HEK293 (cell line): ENCODE results near the gene METTL25B.

Experiments used
- IKZF3 ChIP-seq: fragments of 450-650 bp; IDR thresholded peaks from 2 replicates; pipeline ENCODE4 v1.5.0; 2018; ENCODE audit warnings: missing biosample characterization, mild to moderate bottlenecking, missing genetic modification characterization, moderate library complexity
- KLF8 ChIP-seq: fragments of 450-650 bp; formaldehyde crosslinking; IDR thresholded peaks from 2 replicates; pipeline ENCODE4 v1.5.1; 2016; ENCODE audit warnings: missing biosample characterization, missing genetic modification characterization
- PATZ1 ChIP-seq: fragments of 450-650 bp; formaldehyde crosslinking; IDR thresholded peaks from 2 replicates; pipeline ENCODE4 v1.5.1; 2016; ENCODE audit warnings: missing biosample characterization, missing genetic modification characterization
- TRIM28 ChIP-seq: IDR thresholded peaks from 2 replicates; pipeline ENCODE4 v1.6.1; 2011; ENCODE audit warnings: low read length, control low read depth, borderline replicate concordance
- WT1 ChIP-seq: fragments of 450-650 bp; formaldehyde crosslinking; IDR thresholded peaks from 2 replicates; pipeline ENCODE4 v1.5.1; 2016; ENCODE audit warnings: missing biosample characterization, missing genetic modification characterization
- ZFP3 ChIP-seq: fragments of 450-650 bp; formaldehyde crosslinking; IDR thresholded peaks from 2 replicates; pipeline ENCODE4 v1.5.1; 2016; ENCODE audit warnings: low read depth, missing biosample characterization, missing genetic modification characterization
- ZNF184 ChIP-seq: fragments of 450-650 bp; IDR thresholded peaks from 2 replicates; pipeline ENCODE4 v1.5.1; 2018; ENCODE audit warnings: missing biosample characterization, mild to moderate bottlenecking, missing genetic modification characterization
- ZNF280D ChIP-seq: fragments of 450-650 bp; formaldehyde crosslinking; IDR thresholded peaks from 2 replicates; pipeline ENCODE4 v1.5.1; 2016; ENCODE audit warnings: missing biosample characterization, missing genetic modification characterization
- ZNF416 ChIP-seq: fragments of 450-650 bp; formaldehyde crosslinking; IDR thresholded peaks from 2 replicates; pipeline ENCODE4 v1.5.1; 2016; ENCODE audit warnings: missing biosample characterization, missing genetic modification characterization
- ZNF560 ChIP-seq: fragments of 450-650 bp; formaldehyde crosslinking; IDR thresholded peaks from 2 replicates; pipeline ENCODE4 v1.5.1; 2017; ENCODE audit warnings: missing biosample characterization, missing genetic modification characterization, borderline replicate concordance
- TF ChIP-seq, protein P1 (sequence below): fragments of 450-650 bp; formaldehyde crosslinking; IDR thresholded peaks from 2 replicates; pipeline ENCODE4 v1.5.1; 2016; ENCODE audit warnings: missing biosample characterization, missing genetic modification characterization
- TF ChIP-seq, protein P2 (sequence below): fragments of 450-650 bp; formaldehyde crosslinking; IDR thresholded peaks from 2 replicates; pipeline ENCODE4 v1.5.1; 2016; ENCODE audit warnings: missing biosample characterization, missing genetic modification characterization
- TF ChIP-seq, protein P3 (sequence below): fragments of 450-650 bp; formaldehyde crosslinking; IDR thresholded peaks from 2 replicates; pipeline ENCODE4 v1.5.1; 2016; ENCODE audit warnings: missing biosample characterization, missing genetic modification characterization
- TF ChIP-seq, protein P4 (sequence below): fragments of 450-650 bp; formaldehyde crosslinking; optimal IDR thresholded peaks from 2 replicates; pipeline ENCODE3; 2016; ENCODE audit warnings: missing biosample characterization, mild to moderate bottlenecking, missing genetic modification characterization

DNA sequence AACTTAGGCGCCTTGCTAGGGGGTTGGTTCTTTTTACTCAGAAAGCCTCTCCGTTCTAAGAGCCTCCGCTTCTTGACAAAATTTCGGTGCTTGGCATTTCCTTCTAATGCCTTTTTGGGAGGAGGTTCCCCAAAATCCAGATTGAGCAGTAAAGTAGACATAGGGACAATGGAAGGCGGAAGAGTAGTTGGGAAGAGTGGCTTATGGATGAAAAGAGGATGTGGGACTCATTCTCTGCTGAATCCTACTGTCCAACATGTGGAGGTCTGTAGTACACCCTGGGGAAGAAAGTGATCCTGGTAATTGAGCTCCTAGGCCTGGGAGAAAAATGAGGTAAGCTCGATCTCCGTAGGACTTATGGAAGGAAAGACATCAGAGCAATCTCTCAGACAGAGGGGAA lies 777 bp upstream of the METTL25B start:
- TF ChIP-seq KLF8 (no peak), ZNF560 (tag by site-specific recombination) (no peak), ZFP3 (tag by site-specific recombination) (no peak), PATZ1 (no peak), ZNF416 (no peak), IKZF3 (tag by site-specific recombination) (no peak), ZNF184 (no peak), ZNF280D (tag by site-specific recombination) (no peak), WT1 (no peak), TRIM28 (no peak)
- TF ChIP-seq, protein P1, sequence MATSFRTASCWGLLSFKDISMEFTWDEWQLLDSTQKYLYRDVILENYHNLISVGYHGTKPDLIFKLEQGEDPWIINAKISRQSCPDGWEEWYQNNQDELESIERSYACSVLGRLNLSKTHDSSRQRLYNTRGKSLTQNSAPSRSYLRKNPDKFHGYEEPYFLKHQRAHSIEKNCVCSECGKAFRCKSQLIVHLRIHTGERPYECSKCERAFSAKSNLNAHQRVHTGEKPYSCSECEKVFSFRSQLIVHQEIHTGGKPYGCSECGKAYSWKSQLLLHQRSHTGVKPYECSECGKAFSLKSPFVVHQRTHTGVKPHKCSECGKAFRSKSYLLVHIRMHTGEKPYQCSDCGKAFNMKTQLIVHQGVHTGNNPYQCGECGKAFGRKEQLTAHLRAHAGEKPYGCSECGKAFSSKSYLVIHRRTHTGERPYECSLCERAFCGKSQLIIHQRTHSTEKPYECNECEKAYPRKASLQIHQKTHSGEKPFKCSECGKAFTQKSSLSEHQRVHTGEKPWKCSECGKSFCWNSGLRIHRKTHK (tag by site-specific recombination) = no peak
- TF ChIP-seq, protein P2, sequence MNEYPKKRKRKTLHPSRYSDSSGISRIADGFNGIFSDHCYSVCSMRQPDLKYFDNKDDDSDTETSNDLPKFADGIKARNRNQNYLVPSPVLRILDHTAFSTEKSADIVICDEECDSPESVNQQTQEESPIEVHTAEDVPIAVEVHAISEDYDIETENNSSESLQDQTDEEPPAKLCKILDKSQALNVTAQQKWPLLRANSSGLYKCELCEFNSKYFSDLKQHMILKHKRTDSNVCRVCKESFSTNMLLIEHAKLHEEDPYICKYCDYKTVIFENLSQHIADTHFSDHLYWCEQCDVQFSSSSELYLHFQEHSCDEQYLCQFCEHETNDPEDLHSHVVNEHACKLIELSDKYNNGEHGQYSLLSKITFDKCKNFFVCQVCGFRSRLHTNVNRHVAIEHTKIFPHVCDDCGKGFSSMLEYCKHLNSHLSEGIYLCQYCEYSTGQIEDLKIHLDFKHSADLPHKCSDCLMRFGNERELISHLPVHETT (tag by site-specific recombination) = no peak
- TF ChIP-seq, protein P3, sequence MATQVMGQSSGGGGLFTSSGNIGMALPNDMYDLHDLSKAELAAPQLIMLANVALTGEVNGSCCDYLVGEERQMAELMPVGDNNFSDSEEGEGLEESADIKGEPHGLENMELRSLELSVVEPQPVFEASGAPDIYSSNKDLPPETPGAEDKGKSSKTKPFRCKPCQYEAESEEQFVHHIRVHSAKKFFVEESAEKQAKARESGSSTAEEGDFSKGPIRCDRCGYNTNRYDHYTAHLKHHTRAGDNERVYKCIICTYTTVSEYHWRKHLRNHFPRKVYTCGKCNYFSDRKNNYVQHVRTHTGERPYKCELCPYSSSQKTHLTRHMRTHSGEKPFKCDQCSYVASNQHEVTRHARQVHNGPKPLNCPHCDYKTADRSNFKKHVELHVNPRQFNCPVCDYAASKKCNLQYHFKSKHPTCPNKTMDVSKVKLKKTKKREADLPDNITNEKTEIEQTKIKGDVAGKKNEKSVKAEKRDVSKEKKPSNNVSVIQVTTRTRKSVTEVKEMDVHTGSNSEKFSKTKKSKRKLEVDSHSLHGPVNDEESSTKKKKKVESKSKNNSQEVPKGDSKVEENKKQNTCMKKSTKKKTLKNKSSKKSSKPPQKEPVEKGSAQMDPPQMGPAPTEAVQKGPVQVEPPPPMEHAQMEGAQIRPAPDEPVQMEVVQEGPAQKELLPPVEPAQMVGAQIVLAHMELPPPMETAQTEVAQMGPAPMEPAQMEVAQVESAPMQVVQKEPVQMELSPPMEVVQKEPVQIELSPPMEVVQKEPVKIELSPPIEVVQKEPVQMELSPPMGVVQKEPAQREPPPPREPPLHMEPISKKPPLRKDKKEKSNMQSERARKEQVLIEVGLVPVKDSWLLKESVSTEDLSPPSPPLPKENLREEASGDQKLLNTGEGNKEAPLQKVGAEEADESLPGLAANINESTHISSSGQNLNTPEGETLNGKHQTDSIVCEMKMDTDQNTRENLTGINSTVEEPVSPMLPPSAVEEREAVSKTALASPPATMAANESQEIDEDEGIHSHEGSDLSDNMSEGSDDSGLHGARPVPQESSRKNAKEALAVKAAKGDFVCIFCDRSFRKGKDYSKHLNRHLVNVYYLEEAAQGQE (tag by site-specific recombination) = no peak
- TF ChIP-seq, protein P4, sequence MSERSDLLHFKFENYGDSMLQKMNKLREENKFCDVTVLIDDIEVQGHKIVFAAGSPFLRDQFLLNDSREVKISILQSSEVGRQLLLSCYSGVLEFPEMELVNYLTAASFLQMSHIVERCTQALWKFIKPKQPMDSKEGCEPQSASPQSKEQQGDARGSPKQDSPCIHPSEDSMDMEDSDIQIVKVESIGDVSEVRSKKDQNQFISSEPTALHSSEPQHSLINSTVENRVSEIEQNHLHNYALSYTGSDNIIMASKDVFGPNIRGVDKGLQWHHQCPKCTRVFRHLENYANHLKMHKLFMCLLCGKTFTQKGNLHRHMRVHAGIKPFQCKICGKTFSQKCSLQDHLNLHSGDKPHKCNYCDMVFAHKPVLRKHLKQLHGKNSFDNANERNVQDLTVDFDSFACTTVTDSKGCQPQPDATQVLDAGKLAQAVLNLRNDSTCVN (tag by site-specific recombination) = no peak
